Measurements from ENCODE around the gene MET.

DNA sequence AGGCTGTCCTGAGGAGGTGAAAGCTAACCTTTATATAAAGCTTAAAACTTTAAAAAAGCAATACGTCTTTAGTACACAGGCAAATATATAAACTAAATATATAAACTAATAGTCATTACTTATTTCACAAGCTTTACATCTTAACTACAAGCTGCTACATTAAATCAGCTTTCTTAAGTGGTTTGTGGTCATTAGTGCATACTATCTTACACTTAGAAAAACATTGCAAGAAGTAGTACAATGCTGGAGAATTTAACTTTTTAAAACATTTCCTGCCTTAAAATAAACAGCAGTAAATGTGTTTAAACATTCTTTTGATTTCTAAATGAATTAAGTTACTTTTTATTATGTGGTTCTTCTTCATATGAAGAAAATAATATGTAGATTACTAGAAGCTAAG, 36.3 kb downstream of the MET start:
- TF ChIP-seq RAD51 (IDR thresholded peaks at IDR 0.05) = no peak
- TF ChIP-seq, protein P1, sequence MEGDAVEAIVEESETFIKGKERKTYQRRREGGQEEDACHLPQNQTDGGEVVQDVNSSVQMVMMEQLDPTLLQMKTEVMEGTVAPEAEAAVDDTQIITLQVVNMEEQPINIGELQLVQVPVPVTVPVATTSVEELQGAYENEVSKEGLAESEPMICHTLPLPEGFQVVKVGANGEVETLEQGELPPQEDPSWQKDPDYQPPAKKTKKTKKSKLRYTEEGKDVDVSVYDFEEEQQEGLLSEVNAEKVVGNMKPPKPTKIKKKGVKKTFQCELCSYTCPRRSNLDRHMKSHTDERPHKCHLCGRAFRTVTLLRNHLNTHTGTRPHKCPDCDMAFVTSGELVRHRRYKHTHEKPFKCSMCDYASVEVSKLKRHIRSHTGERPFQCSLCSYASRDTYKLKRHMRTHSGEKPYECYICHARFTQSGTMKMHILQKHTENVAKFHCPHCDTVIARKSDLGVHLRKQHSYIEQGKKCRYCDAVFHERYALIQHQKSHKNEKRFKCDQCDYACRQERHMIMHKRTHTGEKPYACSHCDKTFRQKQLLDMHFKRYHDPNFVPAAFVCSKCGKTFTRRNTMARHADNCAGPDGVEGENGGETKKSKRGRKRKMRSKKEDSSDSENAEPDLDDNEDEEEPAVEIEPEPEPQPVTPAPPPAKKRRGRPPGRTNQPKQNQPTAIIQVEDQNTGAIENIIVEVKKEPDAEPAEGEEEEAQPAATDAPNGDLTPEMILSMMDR (IDR thresholded peaks at IDR 0.05 in 2 of 3, conservative IDR thresholded peaks at IDR 0.05 in 1 of 3; ENCODE audit: control insufficient read depth in 2 of 3, extremely low read depth in 1 of 3, insufficient read depth in 1 of 3, low read depth in 3 of 3, low read length in 3 of 3) = no peak
- TF ChIP-seq FOXK2 (IDR thresholded peaks at IDR 0.05) = no peak
- no peak for TF ChIP-seq POLR2A (IDR thresholded peaks at IDR 0.05; ENCODE audit: low read depth, low read length)
- no peak for TF ChIP-seq TCF3 (IDR thresholded peaks at IDR 0.05; ENCODE audit: borderline replicate concordance, insufficient read depth, low read depth, low read length)
- TF ChIP-seq BHLHE40 (IDR thresholded peaks at IDR 0.05; ENCODE audit: borderline replicate concordance in 1 of 2, low read depth in 2 of 2, low read length in 1 of 2) = no peak
- no peak for TF ChIP-seq NRF1 (conservative IDR thresholded peaks at IDR 0.05; ENCODE audit: low read depth, low read length)
- no peak for TF ChIP-seq RELA (IDR thresholded peaks at IDR 0.05; ENCODE audit: borderline replicate concordance, partially characterized antibody)
- no peak for TF ChIP-seq SMC3 (IDR thresholded peaks at IDR 0.05; ENCODE audit: borderline replicate concordance, low read length)
- TF ChIP-seq NFXL1 (IDR thresholded peaks at IDR 0.05; ENCODE audit: borderline replicate concordance) = no peak
- TF ChIP-seq SUPT20H (IDR thresholded peaks at IDR 0.05; ENCODE audit: borderline replicate concordance, control insufficient read depth, low read depth, low read length) = no peak
- TF ChIP-seq, protein P2, sequence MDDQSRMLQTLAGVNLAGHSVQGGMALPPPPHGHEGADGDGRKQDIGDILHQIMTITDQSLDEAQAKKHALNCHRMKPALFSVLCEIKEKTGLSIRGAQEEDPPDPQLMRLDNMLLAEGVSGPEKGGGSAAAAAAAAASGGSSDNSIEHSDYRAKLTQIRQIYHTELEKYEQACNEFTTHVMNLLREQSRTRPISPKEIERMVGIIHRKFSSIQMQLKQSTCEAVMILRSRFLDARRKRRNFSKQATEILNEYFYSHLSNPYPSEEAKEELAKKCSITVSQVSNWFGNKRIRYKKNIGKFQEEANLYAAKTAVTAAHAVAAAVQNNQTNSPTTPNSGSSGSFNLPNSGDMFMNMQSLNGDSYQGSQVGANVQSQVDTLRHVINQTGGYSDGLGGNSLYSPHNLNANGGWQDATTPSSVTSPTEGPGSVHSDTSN (IDR thresholded peaks at IDR 0.05; ENCODE audit: insufficient replicate concordance, low read depth, low read length) = no peak
- TF ChIP-seq TCF7 (IDR thresholded peaks at IDR 0.05; ENCODE audit: borderline replicate concordance) = no peak
